ENCODE measurements around the gene CGREF1.

CGREF1 gene

DNA sequence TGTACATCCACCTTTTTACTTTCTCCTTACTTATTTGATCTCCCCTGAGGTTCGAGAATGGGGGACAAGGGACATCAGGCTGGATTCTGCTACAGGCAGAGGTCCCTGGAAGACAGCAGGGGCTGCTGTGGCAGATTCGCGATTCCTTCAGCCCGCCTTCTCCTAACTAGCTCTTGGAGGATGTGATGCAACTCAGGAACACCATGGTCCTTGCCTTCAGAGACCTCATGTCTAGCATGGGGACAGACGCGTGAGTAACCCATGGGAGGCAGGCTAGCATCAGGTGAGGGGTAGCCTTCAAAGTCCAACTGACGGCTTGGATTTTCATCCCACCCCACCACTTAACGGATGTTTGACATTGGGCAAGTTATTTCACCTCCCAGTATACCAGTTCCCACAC, 29.0 kb upstream of the CGREF1 start:
- Mint-ChIP-seq H3K27ac (no peak overlapping the region), H3K36me3 (no peaks in the 10 kb centered on the region), H3K4me3 (no peak overlapping the region), H3K9me3 (no peaks in the 10 kb centered on the region), H3K4me1 (no peaks in the 10 kb centered on the region)
- ATAC-seq (no peak), DNase-seq (ENCODE audit: low spot score in 2 of 2) (no peak)

- H3K9me3 Mint-ChIP-seq: no peaks in the 10 kb centered on the region
- ATAC-seq (no peak), DNase-seq (ENCODE audit: low spot score in 2 of 2) (no peak)
- no peak overlapping the region for H3K4me3 Mint-ChIP-seq
- no peak overlapping the region for H3K27ac Mint-ChIP-seq
- H3K4me1 Mint-ChIP-seq: no peaks in the 10 kb centered on the region
- no peaks in the 10 kb centered on the region for H3K36me3 Mint-ChIP-seq
These were observed 26.8 kb upstream of the CGREF1 start for GRCh38 chr2:27145682-27146081.

GRCh38 chr2:27143285-27143684, 24.4 kb upstream of the CGREF1 start:
- H3K36me3 Mint-ChIP-seq: no peaks in the 10 kb centered on the region
- H3K9me3 Mint-ChIP-seq: no peaks in the 10 kb centered on the region
- H3K4me3 Mint-ChIP-seq: no peak overlapping the region
- H3K27ac Mint-ChIP-seq: no peak overlapping the region
- no peak for DNase-seq (ENCODE audit: low spot score in 2 of 2)
- no peaks in the 10 kb centered on the region for H3K4me1 Mint-ChIP-seq
- ATAC-seq: no peak

GRCh38 chr2:27139310-27139709, 20.4 kb upstream of the CGREF1 start, which contains the start of gene PRR30:
TSS of gene PRR30 (minus strand) at chr2:27139410. CDS start at chr2:27138329, 1,081 bp downstream.
- DNase-seq (ENCODE audit: low spot score in 2 of 2): no peak
- Mint-ChIP-seq H3K27ac (peak within 1 kb of the TSS; percentile 39), H3K4me3 (no peak within 1 kb of the TSS)

GRCh38 chr2:27138111-27138510, 19.2 kb upstream of the CGREF1 start:
- peaks cover 15% of the 10 kb centered on the region for H3K4me1 Mint-ChIP-seq
- H3K36me3 Mint-ChIP-seq: peaks cover 23% of the 10 kb centered on the region
- ATAC-seq: no peak
- no peaks in the 10 kb centered on the region for H3K9me3 Mint-ChIP-seq
- no peak for DNase-seq (ENCODE audit: low spot score in 2 of 2)
- peak overlapping the region; percentile 39 for H3K27ac Mint-ChIP-seq
- no peak overlapping the region for H3K4me3 Mint-ChIP-seq

More at GRCh38 chr2:27139310-27139709, 20.4 kb upstream of the CGREF1 start, which contains the start of gene PRR30:
- Mint-ChIP-seq H3K4me1 (peaks cover 7% of the 10 kb centered on the region), H3K36me3 (peaks cover 11% of the 10 kb centered on the region), H3K9me3 (no peaks in the 10 kb centered on the region)
- no peak for ATAC-seq

DNA sequence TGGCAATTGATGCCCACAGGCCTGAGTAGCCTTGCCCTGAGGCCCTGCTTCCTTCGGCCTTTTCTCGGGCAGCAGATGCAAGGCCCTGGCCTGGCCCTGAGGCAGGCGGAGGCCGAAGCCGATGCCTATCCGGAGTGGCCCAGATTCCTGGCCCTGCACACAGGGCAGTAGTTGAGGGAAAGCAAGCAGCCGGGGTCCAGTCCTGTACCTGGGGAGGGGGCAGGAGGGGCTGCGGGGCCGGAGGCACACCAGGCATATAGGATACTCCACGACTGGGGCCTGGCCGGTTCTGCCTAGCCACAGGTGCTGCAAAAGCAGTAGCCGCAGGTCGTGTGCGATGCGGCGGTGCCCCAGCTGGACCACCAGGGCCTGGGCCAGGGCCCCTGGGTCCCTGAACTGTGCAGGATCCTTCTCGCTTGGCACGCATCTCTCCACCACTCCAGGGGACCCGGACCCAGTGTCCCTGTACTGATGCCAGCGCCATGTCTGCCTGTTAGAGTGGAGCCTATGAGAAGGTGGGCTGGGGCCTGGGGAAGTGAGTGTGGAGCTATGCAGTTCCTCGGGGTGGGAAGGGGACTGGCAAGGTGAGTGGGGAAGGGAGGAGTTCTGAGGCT, 18.5 kb upstream of the CGREF1 start:
- Mint-ChIP-seq H3K36me3 (peaks cover 30% of the 10 kb centered on the region), H3K9me3 (no peaks in the 10 kb centered on the region), H3K27ac (no peak overlapping the region), H3K4me3 (no peak overlapping the region), H3K4me1 (peaks cover 22% of the 10 kb centered on the region)
- no peak for DNase-seq (ENCODE audit: low spot score in 2 of 2)
- no peak for ATAC-seq

GRCh38 chr2:27136751-27137150, 17.8 kb upstream of the CGREF1 start:
- no peak overlapping the region for H3K27ac Mint-ChIP-seq
- peaks cover 22% of the 10 kb centered on the region for H3K4me1 Mint-ChIP-seq
- peaks cover 34% of the 10 kb centered on the region for H3K36me3 Mint-ChIP-seq
- H3K4me3 Mint-ChIP-seq: no peak overlapping the region
- ATAC-seq: no peak
- H3K9me3 Mint-ChIP-seq: no peaks in the 10 kb centered on the region
- no peak for DNase-seq (ENCODE audit: low spot score in 2 of 2)

GRCh38 chr2:27135478-27135955, 16.6 kb upstream of the CGREF1 start:
- Mint-ChIP-seq H3K9me3 (no peaks in the 10 kb centered on the region), H3K4me3 (peak overlapping the region; percentile 84), H3K36me3 (peaks cover 37% of the 10 kb centered on the region), H3K27ac (peak overlapping the region; percentile 97), H3K4me1 (peaks cover 22% of the 10 kb centered on the region)
- no peak for ATAC-seq
- DNase-seq (ENCODE audit: low spot score in 2 of 2): no peak

DNA sequence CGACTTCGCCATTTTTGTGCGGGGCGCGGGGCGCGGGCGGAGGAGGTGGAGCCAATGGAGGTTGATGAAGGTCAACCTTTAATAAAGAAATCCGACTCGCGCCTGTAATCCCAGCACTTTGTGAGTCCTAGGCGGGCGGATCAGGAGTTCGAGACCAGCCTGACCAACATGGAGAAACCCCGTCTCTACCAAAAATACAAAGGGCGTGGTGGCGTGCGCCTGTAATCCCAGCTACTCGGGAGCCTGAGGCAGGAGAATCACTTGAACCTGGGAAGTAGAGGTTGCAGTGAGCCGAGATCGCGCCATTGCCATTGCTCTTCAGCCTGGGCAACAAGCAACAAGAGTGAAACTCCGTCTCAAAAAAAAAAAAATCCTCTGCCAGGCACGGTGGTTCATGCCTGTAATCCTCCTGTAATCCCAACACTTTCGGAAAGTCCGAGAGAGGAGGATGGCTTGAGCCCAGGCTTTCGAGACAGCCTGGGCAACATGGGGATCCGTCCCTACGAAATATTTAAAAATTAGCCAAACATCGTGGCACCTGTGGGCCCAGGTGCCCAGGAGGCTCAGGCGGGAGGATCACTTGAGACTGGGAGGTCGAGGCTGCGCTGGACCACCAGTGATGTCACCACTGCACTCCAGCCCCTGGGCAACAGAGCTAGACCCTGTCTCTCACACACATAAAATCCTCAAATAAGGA, 16.0 kb upstream of the CGREF1 start:
- H3K9me3 Mint-ChIP-seq: no peaks in the 10 kb centered on the region
- H3K4me1 Mint-ChIP-seq: peaks cover 22% of the 10 kb centered on the region
- DNase-seq (ENCODE audit: low spot score in 2 of 2): no peak
- no peak for ATAC-seq
- peak overlapping the region; percentile 97 for H3K27ac Mint-ChIP-seq
- H3K4me3 Mint-ChIP-seq: peak overlapping the region; percentile 84
- H3K36me3 Mint-ChIP-seq: peaks cover 38% of the 10 kb centered on the region

DNA sequence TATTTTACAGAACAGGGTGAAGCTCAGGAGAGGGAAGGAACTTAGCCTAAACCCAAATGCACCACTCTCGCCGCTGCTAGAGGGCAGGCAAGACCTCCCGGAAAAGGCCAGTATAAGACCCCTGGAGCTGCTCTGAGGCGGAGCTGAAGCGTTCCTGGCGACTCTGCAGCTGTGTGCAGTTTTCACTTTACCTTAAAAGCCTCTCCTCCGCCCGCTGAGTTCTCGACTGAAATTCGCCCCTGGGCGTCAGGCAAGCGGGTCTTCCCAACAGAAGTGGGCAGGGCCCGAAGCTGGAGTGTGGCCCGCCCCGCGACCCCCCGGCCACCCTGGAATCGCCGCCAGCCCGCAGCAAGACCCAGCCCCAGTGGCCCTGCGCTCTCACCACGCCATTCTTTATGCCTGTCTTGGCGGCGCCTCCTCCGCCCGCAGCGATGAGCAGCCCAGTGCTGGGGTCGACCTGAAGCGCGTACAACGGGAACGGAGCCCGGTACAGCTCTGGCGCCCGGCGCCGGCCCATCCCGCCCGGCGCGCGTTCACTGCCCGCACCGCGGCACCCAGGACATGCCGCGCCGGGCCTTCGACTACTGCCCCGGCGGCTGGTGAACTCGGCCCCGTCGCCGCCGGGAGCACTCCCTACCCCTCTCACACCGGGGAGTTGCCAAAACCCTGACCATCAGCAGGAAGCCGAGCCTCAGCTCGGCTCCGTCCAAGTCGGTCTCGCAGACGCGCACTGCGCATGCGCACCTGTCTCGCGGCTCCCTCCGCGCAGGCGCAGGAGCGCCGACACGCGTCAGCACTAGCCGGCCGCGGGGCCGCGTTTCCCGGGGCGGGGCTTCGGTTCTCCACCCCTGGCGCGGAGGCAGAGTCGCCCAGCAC, 15.2 kb upstream of the CGREF1 start, which contains the start of gene PREB:
Gene PREB (minus strand): TSS at position 732 of the 876 bp plus-strand sequence. CDS start 215 bp downstream, at position 517.
- Mint-ChIP-seq H3K36me3 (peaks cover 46% of the 10 kb centered on the region), H3K4me3 (peak within 1 kb of the TSS; percentile 84), H3K27ac (peak within 1 kb of the TSS; percentile 97), H3K9me3 (no peaks in the 10 kb centered on the region), H3K4me1 (peaks cover 22% of the 10 kb centered on the region)
- DNase-seq (ENCODE audit: low spot score in 2 of 2) (peak; percentile 99), ATAC-seq (peak; percentile 92)

- Mint-ChIP-seq H3K9me3 (no peaks in the 10 kb centered on the region), H3K4me3 (peak overlapping the region; percentile 84), H3K36me3 (peaks cover 46% of the 10 kb centered on the region), H3K27ac (peak overlapping the region; percentile 97), H3K4me1 (peaks cover 22% of the 10 kb centered on the region)
- DNase-seq (ENCODE audit: low spot score in 2 of 2) (peak in 1 of 2 donors; percentile 62), ATAC-seq (peak; percentile 23)
These were observed 14.4 kb upstream of the CGREF1 start for GRCh38 chr2:27133195-27133875.

GRCh38 chr2:27131429-27131828, 12.5 kb upstream of the CGREF1 start:
- H3K4me3 Mint-ChIP-seq: no peak overlapping the region
- no peak for ATAC-seq
- H3K4me1 Mint-ChIP-seq: peaks cover 22% of the 10 kb centered on the region
- peaks cover 46% of the 10 kb centered on the region for H3K36me3 Mint-ChIP-seq
- peak overlapping the region; percentile 97 for H3K27ac Mint-ChIP-seq
- no peak for DNase-seq (ENCODE audit: low spot score in 2 of 2)
- no peaks in the 10 kb centered on the region for H3K9me3 Mint-ChIP-seq

- Mint-ChIP-seq H3K9me3 (no peaks in the 10 kb centered on the region), H3K4me3 (no peak overlapping the region), H3K36me3 (peaks cover 45% of the 10 kb centered on the region), H3K4me1 (peaks cover 18% of the 10 kb centered on the region), H3K27ac (peak overlapping the region; percentile 97)
- no peak for DNase-seq (ENCODE audit: low spot score in 2 of 2)
- ATAC-seq: no peak
These were observed 11.5 kb upstream of the CGREF1 start for GRCh38 chr2:27130396-27130795.

GRCh38 chr2:27128668-27129571, 10.0 kb upstream of the CGREF1 start:
- peaks cover 18% of the 10 kb centered on the region for H3K4me1 Mint-ChIP-seq
- H3K36me3 Mint-ChIP-seq: peaks cover 31% of the 10 kb centered on the region
- H3K4me3 Mint-ChIP-seq: no peak overlapping the region
- ATAC-seq (no peak), DNase-seq (ENCODE audit: low spot score in 2 of 2) (no peak)
- H3K27ac Mint-ChIP-seq: peak overlapping the region; percentile 46
- no peaks in the 10 kb centered on the region for H3K9me3 Mint-ChIP-seq
